ENCODE data around the gene KIRREL3. TPM values are rescaled to one million over a fixed set of nuclear protein-coding genes. Genes with fewer than 3 reads are reported as not detected.

The KIRREL3 gene
- polyA plus RNA-seq, 1 donor (not counting 4 experiments of a cell fraction or from before 2014, with no cell fraction given) = 0.04 TPM

GRCh38 chr11:126588630-126589491 lies 411.7 kb downstream of the KIRREL3 start:
- no peaks in the 10 kb centered on the region for H3K9me3 ChIP-seq (ENCODE audit: control insufficient read depth, low read depth, low read length)
- no peaks in the 10 kb centered on the region for H3K36me3 ChIP-seq (ENCODE audit: control insufficient read depth in 2 of 2, extremely low read depth in 1 of 2, insufficient read depth in 2 of 2, low read length in 2 of 2)
- no peak overlapping the region for H3K4me3 ChIP-seq (ENCODE audit: control insufficient read depth in 2 of 3, extremely low read depth in 1 of 3, insufficient read depth in 2 of 3, low read depth in 1 of 3, low read length in 3 of 3)
- H3K27me3 ChIP-seq (ENCODE audit: control insufficient read depth, extremely low read depth, insufficient read depth, low read length) = no peaks in the 10 kb centered on the region
- H2AFZ ChIP-seq (ENCODE audit: control insufficient read depth, low read length) = no peak overlapping the region
- dilution Hi-C loops (cut with MboI; ENCODE audit: extremely low pct_ligation_motif_present, low sequenced_read_pairs) = no loop called here
- H3K4me2 ChIP-seq (ENCODE audit: control insufficient read depth, extremely low read depth, insufficient read depth, low read depth, low read length) = no peak overlapping the region
- no peak for TF ChIP-seq EZH2 (IDR thresholded peaks at IDR 0.05; ENCODE audit: low read length)
- TF ChIP-seq CTCF (optimal IDR thresholded peaks at IDR 0.05 in 1 of 3, IDR thresholded peaks at IDR 0.05 in 1 of 3, conservative IDR thresholded peaks at IDR 0.05 in 1 of 3; ENCODE audit: extremely low read depth in 1 of 3, insufficient read depth in 2 of 3, low read length in 3 of 3) = no peak
- H3K9me1 ChIP-seq (ENCODE audit: control insufficient read depth, extremely low read depth, insufficient read depth, low read length) = no peaks in the 10 kb centered on the region
- H3K9ac ChIP-seq (ENCODE audit: control insufficient read depth, extremely low read depth, insufficient read depth, low read length) = no peak overlapping the region
- H4K20me1 ChIP-seq (ENCODE audit: control insufficient read depth, extremely low read depth, insufficient read depth, low read length) = no peaks in the 10 kb centered on the region
- H3K27ac ChIP-seq (ENCODE audit: control insufficient read depth, insufficient read depth, low read length) = no peak overlapping the region
- H3K4me1 ChIP-seq (ENCODE audit: control insufficient read depth, extremely low read depth, insufficient read depth, low read length) = peaks cover 9% of the 10 kb centered on the region
- H3K79me2 ChIP-seq (ENCODE audit: control insufficient read depth, insufficient read depth, low read length) = no peaks in the 10 kb centered on the region
- DNase-seq (ENCODE audit: low read depth, low spot score) (no peak), FAIRE-seq (no peak)

GRCh38 chr11:126587541-126587940 lies 413.0 kb downstream of the KIRREL3 start:
- H3K4me3 ChIP-seq (ENCODE audit: control insufficient read depth in 2 of 3, extremely low read depth in 1 of 3, insufficient read depth in 2 of 3, low read depth in 1 of 3, low read length in 3 of 3) = no peak overlapping the region

More at GRCh38 chr11:126587541-126587940, 413.0 kb downstream of the KIRREL3 start:
- no peak for DNase-seq (ENCODE audit: low read depth, low spot score)
- Histone ChIP-seq H3K27ac (ENCODE audit: control insufficient read depth, insufficient read depth, low read length) (no peak overlapping the region), H4K20me1 (ENCODE audit: control insufficient read depth, extremely low read depth, insufficient read depth, low read length) (no peaks in the 10 kb centered on the region), H2AFZ (ENCODE audit: control insufficient read depth, low read length) (no peak overlapping the region), H3K9me3 (ENCODE audit: control insufficient read depth, low read depth, low read length) (no peaks in the 10 kb centered on the region), H3K27me3 (ENCODE audit: control insufficient read depth, extremely low read depth, insufficient read depth, low read length) (no peaks in the 10 kb centered on the region), H3K36me3 (ENCODE audit: control insufficient read depth in 2 of 2, extremely low read depth in 1 of 2, insufficient read depth in 2 of 2, low read length in 2 of 2) (no peaks in the 10 kb centered on the region), H3K4me2 (ENCODE audit: control insufficient read depth, extremely low read depth, insufficient read depth, low read depth, low read length) (no peak overlapping the region), H3K9ac (ENCODE audit: control insufficient read depth, extremely low read depth, insufficient read depth, low read length) (no peak overlapping the region), H3K9me1 (ENCODE audit: control insufficient read depth, extremely low read depth, insufficient read depth, low read length) (no peaks in the 10 kb centered on the region), H3K4me1 (ENCODE audit: control insufficient read depth, extremely low read depth, insufficient read depth, low read length) (peaks cover 9% of the 10 kb centered on the region), H3K79me2 (ENCODE audit: control insufficient read depth, insufficient read depth, low read length) (no peaks in the 10 kb centered on the region)
- TF ChIP-seq EZH2 (IDR thresholded peaks at IDR 0.05; ENCODE audit: low read length) (no peak), CTCF (optimal IDR thresholded peaks at IDR 0.05 in 1 of 3, IDR thresholded peaks at IDR 0.05 in 1 of 3, conservative IDR thresholded peaks at IDR 0.05 in 1 of 3; ENCODE audit: extremely low read depth in 1 of 3, insufficient read depth in 2 of 3, low read length in 3 of 3) (no peak)
- no peak for FAIRE-seq
- dilution Hi-C loops (cut with MboI; ENCODE audit: extremely low pct_ligation_motif_present, low sequenced_read_pairs) = no loop called here
